GM19324 (cell line): ENCODE measurements around the gene RECK.

Experiments
- ATAC-seq: cut with Tn5 transposase; IDR thresholded peaks from one replicate; pipeline ENCODE4 v1.9.1; 2021; ENCODE audit warnings: mild to moderate bottlenecking, moderate library complexity; ENCODE audit not compliant: unreplicated experiment, low FRiP score

The RECK gene

GRCh38 chr9:36135741-36136271 is 99.1 kb downstream of the RECK start:
- no peak for ATAC-seq

GRCh38 chr9:36136272-36136893 is 99.7 kb downstream of the RECK start, which contains the start of gene GLIPR2:
GLIPR2 (plus strand) TSS chr9:36136733; CDS start chr9:36136779, 46 bp downstream.
- ATAC-seq = peak; percentile 91

- no peak for ATAC-seq
Observed at GRCh38 chr9:36136894-36137391, 100.2 kb downstream of the RECK start.

GRCh38 chr9:36137392-36138004 is 100.8 kb downstream of the RECK start:
- no peak for ATAC-seq

GRCh38 chr9:36138496-36138895 is 101.8 kb downstream of the RECK start:
- ATAC-seq = no peak

- no peak for ATAC-seq
Observed at GRCh38 chr9:36138901-36139300, 102.2 kb downstream of the RECK start.

- no peak for ATAC-seq
Observed at GRCh38 chr9:36140086-36141084, 103.7 kb downstream of the RECK start.

- ATAC-seq = no peak
Observed at GRCh38 chr9:36141288-36141687, 104.6 kb downstream of the RECK start.

- no peak for ATAC-seq
Observed at GRCh38 chr9:36141761-36142160, 105.0 kb downstream of the RECK start.

- no peak for ATAC-seq
Observed at GRCh38 chr9:36142510-36143244, 106.0 kb downstream of the RECK start.

- no peak for ATAC-seq
Observed at GRCh38 chr9:36143245-36143641, 106.5 kb downstream of the RECK start.

GRCh38 chr9:36144309-36145232 is 107.9 kb downstream of the RECK start:
- ATAC-seq = no peak

GRCh38 chr9:36145970-36146369 is 109.3 kb downstream of the RECK start:
- no peak for ATAC-seq

GRCh38 chr9:36146651-36147050 is 109.9 kb downstream of the RECK start:
- no peak for ATAC-seq

- ATAC-seq = no peak
Observed at GRCh38 chr9:36147441-36148175, 110.9 kb downstream of the RECK start.

GRCh38 chr9:36148311-36149051 is 111.8 kb downstream of the RECK start:
- ATAC-seq = no peak

GRCh38 chr9:36149197-36149596 is 112.5 kb downstream of the RECK start:
- ATAC-seq = no peak
